T47D (cell line): Measurements from ENCODE around the gene SNX21.
A peak's percentile ranks its signal among the peaks of the same experiment; 100 is the strongest.
"Not testable (repeated sequence)": the region's sequence is repeated elsewhere in the genome, so short reads cannot be mapped to it uniquely, and the experiment has no call there.

Source experiments
- DNase-seq, 2 experiments: peaks; one replicate each; pipeline versions ENCODE4 v3.0.0 to v3.0.0-alpha.2; 2011 to 2012; ENCODE audit warnings: low read depth in 1 of 2, low spot score in 1 of 2
- JUND ChIP-seq: IDR thresholded peaks from 2 replicates; pipeline ENCODE4 v1.6.1; 2012; ENCODE audit warnings: low read depth
- in situ Hi-C: cut with HindIII; loops from 2 replicates; pipeline ENCODE4 v1.10.0; 2016; ENCODE audit warnings: low sequenced_read_pairs, low pct_unique_long_range_greater_than_20kb

SNX21 gene

GRCh38 chr20:45813489-45813888, 20.1 kb upstream of the SNX21 start:
- in situ Hi-C loops, result no loop called here
- TF ChIP-seq JUND, result no peak
- no peak for DNase-seq

- no peak for DNase-seq
- no peak for TF ChIP-seq JUND
- in situ Hi-C loops, result no loop called here
Observed at GRCh38 chr20:45814314-45814713, 19.3 kb upstream of the SNX21 start.

- no peak for DNase-seq
- in situ Hi-C loops, result no loop called here
- TF ChIP-seq JUND, result no peak
Observed at GRCh38 chr20:45816951-45817350, 16.6 kb upstream of the SNX21 start.

GRCh38 chr20:45817376-45818194, 16.0 kb upstream of the SNX21 start:
- TF ChIP-seq JUND, result no peak; the same call in 1 of the 2 replicates
- in situ Hi-C loops, result no loop called here
- DNase-seq, result peak in 1 of 2 experiments; percentile 76

- in situ Hi-C loops, result no loop called here
- TF ChIP-seq JUND, result no peak
Observed at GRCh38 chr20:45818239-45818638, 15.4 kb upstream of the SNX21 start.

GRCh38 chr20:45819466-45819865, 14.1 kb upstream of the SNX21 start:
- TF ChIP-seq JUND, result no peak
- peak in 1 of 2 experiments; percentile 85 for DNase-seq
- in situ Hi-C loops, result no loop called here

More at GRCh38 chr20:45818239-45818638, 15.4 kb upstream of the SNX21 start:
- no peak for DNase-seq

- DNase-seq, result no peak
- TF ChIP-seq JUND, result no peak
- in situ Hi-C loops, result no loop called here
Observed at GRCh38 chr20:45821947-45822346, 11.7 kb upstream of the SNX21 start.

- in situ Hi-C loops, result no loop called here
- no peak for TF ChIP-seq JUND
- DNase-seq, result peak; percentile 56 to 78
Observed at GRCh38 chr20:45822857-45823256, 10.7 kb upstream of the SNX21 start.

- no peak for TF ChIP-seq JUND
- DNase-seq, result peak in 1 of 2 experiments; percentile 72
- in situ Hi-C loops, result no loop called here
Observed at GRCh38 chr20:45823949-45824835, 9.4 kb upstream of the SNX21 start.

- no peak for DNase-seq
- in situ Hi-C loops, result no loop called here
- TF ChIP-seq JUND, result no peak
Observed at GRCh38 chr20:45826381-45827019, 7.1 kb upstream of the SNX21 start.

GRCh38 chr20:45827030-45827652, 6.5 kb upstream of the SNX21 start, which contains the start of gene TNNC2:
Gene TNNC2, minus strand, starts transcription at chr20:45827312. Its CDS starts 64 bp downstream, at chr20:45827248.
- TF ChIP-seq JUND, result no peak
- no peak for DNase-seq
- in situ Hi-C loops, result no loop called here

GRCh38 chr20:45827712-45828111, 5.9 kb upstream of the SNX21 start:
- no peak for DNase-seq
- in situ Hi-C loops, result no loop called here
- no peak for TF ChIP-seq JUND

GRCh38 chr20:45828589-45828988, 5.0 kb upstream of the SNX21 start:
- DNase-seq, result no peak
- no peak for TF ChIP-seq JUND
- in situ Hi-C loops, result no loop called here

GRCh38 chr20:45829673-45830106, 3.9 kb upstream of the SNX21 start:
- in situ Hi-C loops, DNase-seq: not testable (repeated sequence)
